ENCODE measurements around the gene MANEA.

DNA sequence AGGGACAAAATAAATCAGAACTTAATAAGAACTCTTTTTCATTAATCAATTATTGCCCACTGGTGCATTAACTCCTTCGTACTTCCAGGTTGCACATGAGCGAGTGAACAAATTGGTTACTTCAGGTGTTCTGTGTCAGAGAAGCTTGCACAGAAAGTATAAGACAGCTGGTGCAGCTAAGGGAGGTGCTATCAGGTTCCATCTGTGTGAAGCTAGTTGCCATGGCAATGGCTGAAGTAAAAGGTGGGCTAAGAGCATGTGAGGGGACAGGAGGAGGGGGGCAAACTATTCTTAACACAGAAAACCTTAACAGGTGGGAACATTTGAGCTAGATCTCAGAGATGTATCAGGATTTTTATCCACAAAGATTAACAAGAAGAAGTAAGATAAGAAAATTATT is 81.6 kb downstream of the MANEA start:
- TF ChIP-seq, protein P1, sequence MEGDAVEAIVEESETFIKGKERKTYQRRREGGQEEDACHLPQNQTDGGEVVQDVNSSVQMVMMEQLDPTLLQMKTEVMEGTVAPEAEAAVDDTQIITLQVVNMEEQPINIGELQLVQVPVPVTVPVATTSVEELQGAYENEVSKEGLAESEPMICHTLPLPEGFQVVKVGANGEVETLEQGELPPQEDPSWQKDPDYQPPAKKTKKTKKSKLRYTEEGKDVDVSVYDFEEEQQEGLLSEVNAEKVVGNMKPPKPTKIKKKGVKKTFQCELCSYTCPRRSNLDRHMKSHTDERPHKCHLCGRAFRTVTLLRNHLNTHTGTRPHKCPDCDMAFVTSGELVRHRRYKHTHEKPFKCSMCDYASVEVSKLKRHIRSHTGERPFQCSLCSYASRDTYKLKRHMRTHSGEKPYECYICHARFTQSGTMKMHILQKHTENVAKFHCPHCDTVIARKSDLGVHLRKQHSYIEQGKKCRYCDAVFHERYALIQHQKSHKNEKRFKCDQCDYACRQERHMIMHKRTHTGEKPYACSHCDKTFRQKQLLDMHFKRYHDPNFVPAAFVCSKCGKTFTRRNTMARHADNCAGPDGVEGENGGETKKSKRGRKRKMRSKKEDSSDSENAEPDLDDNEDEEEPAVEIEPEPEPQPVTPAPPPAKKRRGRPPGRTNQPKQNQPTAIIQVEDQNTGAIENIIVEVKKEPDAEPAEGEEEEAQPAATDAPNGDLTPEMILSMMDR (conservative IDR thresholded peaks at IDR 0.05; ENCODE audit: low read depth, low read length) = no peak
- no peak for TF ChIP-seq EZH2 (IDR thresholded peaks at IDR 0.05; ENCODE audit: low read length, unreplicated experiment)

All from PC-3 (cell line).